Measurements from ENCODE around the gene PEAR1. TPM values are rescaled to one million over a fixed set of nuclear protein-coding genes. Genes with fewer than 3 reads are reported as not detected.

Gene PEAR1
- total RNA-seq, 1 experiment from 2014 or later, result 10.8 TPM

- no peak overlapping the region for H3K4me2 ChIP-seq (ENCODE audit: low read length)
- ATAC-seq (no peak), DNase-seq (ENCODE audit: low read depth, low spot score) (no peak)
- peaks cover 31 to 37% of the 10 kb centered on the region in 2 experiments for H3K4me1 ChIP-seq (ENCODE audit: control insufficient read depth in 1 of 2, insufficient read depth in 2 of 2, low read length in 2 of 2)
- no peaks in the 10 kb centered on the region for H4K20me1 ChIP-seq (ENCODE audit: insufficient read depth)
- no peaks in the 10 kb centered on the region for H3K9me2 ChIP-seq (ENCODE audit: insufficient read depth)
- no peak overlapping the region for H2AFZ ChIP-seq (ENCODE audit: low read depth, low read length, poor library complexity, severe bottlenecking)
- no peaks in the 10 kb centered on the region for H3K27me3 ChIP-seq (ENCODE audit: insufficient read depth, low read length)
- ChIA-PET POLR2A (no interaction called here), CTCF (interaction anchor here (1.2 kb wide), 1 partner anchor 10 kb away, joined by 3 read pairs; no protein-coding TSS in a partner anchor), RAD21 (ENCODE audit: low non-redundant PET in 1 of 2, low total read pairs in 2 of 2, uncharacterized antibody in 2 of 2, unreplicated experiment in 2 of 2) (no interaction called here)
- no peak overlapping the region for H3K4me3 ChIP-seq (replicated peaks in 1 of 2; ENCODE audit: low read depth in 1 of 2, low read length in 2 of 2)
- no peak for TF ChIP-seq ELF1 (IDR thresholded peaks at IDR 0.05; ENCODE audit: borderline replicate concordance, low read depth)
- TF ChIP-seq YY1 (IDR thresholded peaks at IDR 0.05; ENCODE audit: extremely low read depth, insufficient replicate concordance, low read depth, low read length), result no peak
- TF ChIP-seq EGR1 (IDR thresholded peaks at IDR 0.05; ENCODE audit: low read depth), result no peak
- TF ChIP-seq, protein P1, sequence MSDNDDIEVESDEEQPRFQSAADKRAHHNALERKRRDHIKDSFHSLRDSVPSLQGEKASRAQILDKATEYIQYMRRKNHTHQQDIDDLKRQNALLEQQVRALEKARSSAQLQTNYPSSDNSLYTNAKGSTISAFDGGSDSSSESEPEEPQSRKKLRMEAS (IDR thresholded peaks at IDR 0.05), result no peak
- TF ChIP-seq JUND (IDR thresholded peaks at IDR 0.05), result no peak
- TF ChIP-seq FOSL1 (IDR thresholded peaks at IDR 0.05; ENCODE audit: low read depth), result no peak
- TF ChIP-seq TCF7L2 (IDR thresholded peaks at IDR 0.05; ENCODE audit: borderline replicate concordance, extremely low read depth, insufficient read depth, insufficient read length), result no peak
- TF ChIP-seq, protein P2, sequence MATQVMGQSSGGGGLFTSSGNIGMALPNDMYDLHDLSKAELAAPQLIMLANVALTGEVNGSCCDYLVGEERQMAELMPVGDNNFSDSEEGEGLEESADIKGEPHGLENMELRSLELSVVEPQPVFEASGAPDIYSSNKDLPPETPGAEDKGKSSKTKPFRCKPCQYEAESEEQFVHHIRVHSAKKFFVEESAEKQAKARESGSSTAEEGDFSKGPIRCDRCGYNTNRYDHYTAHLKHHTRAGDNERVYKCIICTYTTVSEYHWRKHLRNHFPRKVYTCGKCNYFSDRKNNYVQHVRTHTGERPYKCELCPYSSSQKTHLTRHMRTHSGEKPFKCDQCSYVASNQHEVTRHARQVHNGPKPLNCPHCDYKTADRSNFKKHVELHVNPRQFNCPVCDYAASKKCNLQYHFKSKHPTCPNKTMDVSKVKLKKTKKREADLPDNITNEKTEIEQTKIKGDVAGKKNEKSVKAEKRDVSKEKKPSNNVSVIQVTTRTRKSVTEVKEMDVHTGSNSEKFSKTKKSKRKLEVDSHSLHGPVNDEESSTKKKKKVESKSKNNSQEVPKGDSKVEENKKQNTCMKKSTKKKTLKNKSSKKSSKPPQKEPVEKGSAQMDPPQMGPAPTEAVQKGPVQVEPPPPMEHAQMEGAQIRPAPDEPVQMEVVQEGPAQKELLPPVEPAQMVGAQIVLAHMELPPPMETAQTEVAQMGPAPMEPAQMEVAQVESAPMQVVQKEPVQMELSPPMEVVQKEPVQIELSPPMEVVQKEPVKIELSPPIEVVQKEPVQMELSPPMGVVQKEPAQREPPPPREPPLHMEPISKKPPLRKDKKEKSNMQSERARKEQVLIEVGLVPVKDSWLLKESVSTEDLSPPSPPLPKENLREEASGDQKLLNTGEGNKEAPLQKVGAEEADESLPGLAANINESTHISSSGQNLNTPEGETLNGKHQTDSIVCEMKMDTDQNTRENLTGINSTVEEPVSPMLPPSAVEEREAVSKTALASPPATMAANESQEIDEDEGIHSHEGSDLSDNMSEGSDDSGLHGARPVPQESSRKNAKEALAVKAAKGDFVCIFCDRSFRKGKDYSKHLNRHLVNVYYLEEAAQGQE (IDR thresholded peaks at IDR 0.05; ENCODE audit: low read depth), result no peak
- TF ChIP-seq EZH2phosphoT487 (IDR thresholded peaks at IDR 0.05; ENCODE audit: borderline replicate concordance), result no peak
- TF ChIP-seq POLR2A (IDR thresholded peaks at IDR 0.05; ENCODE audit: borderline replicate concordance, extremely low read depth, insufficient read depth, insufficient read length), result no peak
- H3K36me3 ChIP-seq (ENCODE audit: control insufficient read depth in 1 of 2, insufficient read depth in 2 of 2, low read length in 2 of 2), result no peaks in the 10 kb centered on the region
- no peaks in the 10 kb centered on the region for H3K9me3 ChIP-seq (ENCODE audit: control insufficient read depth in 1 of 2, insufficient read depth in 1 of 2, low read depth in 1 of 2, low read length in 2 of 2)
- H3K79me2 ChIP-seq (ENCODE audit: insufficient read depth, low read length), result no peaks in the 10 kb centered on the region
- intact Hi-C loops (cut with micrococcal nuclease), result no loop called here
- no peak overlapping the region for H3K27ac ChIP-seq (ENCODE audit: low read depth, low read length)
- no peak overlapping the region for H3K9ac ChIP-seq (ENCODE audit: low read length)
- no TSS peak for BruUV-seq (replicated peaks)
These were observed 6.6 kb downstream of the PEAR1 start for GRCh38 chr1:156899956-156900718.
